ENCODE results near the gene IGFBP5. TPM values are rescaled to one million over a fixed set of nuclear protein-coding genes. Genes with fewer than 3 reads are reported as not detected.

IGFBP5 gene
- polyA plus RNA-seq, 1 donor from 2014 or later: 1.6 TPM

DNA sequence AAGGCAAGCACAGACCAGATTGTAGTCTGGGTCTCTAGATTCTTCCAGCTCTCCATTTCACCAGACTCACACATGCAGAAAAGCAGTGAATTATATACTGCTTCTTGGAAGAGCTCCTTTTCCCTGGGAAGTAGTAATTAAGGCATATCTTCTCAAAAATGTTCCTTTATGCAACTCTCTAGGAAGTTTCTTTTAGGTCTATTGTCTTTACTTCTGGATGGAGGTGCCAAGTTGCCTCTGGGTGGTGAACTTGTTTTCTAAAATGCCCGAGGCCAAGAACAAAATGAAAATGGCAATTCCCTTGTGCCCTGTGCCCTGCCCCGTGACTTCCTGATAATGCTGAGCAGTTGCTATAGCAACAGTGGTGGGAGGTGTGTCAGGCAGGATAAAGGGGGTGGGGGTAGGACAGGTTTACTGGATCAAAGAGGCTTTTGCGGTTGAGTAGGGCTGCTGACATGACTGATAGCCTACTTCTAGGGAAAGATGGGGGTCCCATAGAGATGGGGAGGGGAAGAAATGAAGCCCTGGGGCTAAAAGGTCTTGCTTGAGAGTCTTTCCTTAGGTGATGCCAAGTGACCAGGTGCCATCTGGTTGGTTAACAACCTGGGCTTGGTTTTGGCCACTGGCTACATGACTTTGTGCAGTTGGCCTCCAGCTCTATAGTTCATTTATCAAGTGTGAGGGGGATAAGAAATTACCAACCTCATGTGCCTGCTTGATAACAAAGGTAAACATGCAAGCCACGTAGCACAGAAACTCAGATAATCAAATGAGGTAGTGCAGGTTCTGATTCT, 50.3 kb downstream of the IGFBP5 start:
- Histone ChIP-seq H3K4me2 (ENCODE audit: low read length) (no peak overlapping the region), H2AFZ (ENCODE audit: low read depth, low read length) (no peak overlapping the region), H3K4me3 (ENCODE audit: low read length) (peak overlapping the region; percentile 2), H3K79me2 (replicated peaks; ENCODE audit: insufficient read depth, low read length) (peaks cover 58% of the 10 kb centered on the region), H3K9me3 (ENCODE audit: low read length) (no peaks in the 10 kb centered on the region), H4K20me1 (ENCODE audit: insufficient read depth) (no peaks in the 10 kb centered on the region), H3K9me2 (ENCODE audit: insufficient read depth, low read length) (no peaks in the 10 kb centered on the region), H3F3A (ENCODE audit: insufficient read depth, low read length, poor library complexity, severe bottlenecking) (no peaks in the 10 kb centered on the region), H3K36me3 (ENCODE audit: insufficient read depth, low read length) (no peaks in the 10 kb centered on the region), H3K27ac (ENCODE audit: low read length) (peak overlapping the region; percentile 32), H3K27me3 (ENCODE audit: insufficient read depth, low read depth, low read length) (no peaks in the 10 kb centered on the region), H3K9ac (ENCODE audit: low read length) (no peak overlapping the region)
- TF ChIP-seq SMC3 (conservative IDR thresholded peaks at IDR 0.05; ENCODE audit: poor library complexity): no peak
- no peak for TF ChIP-seq RAD21 (conservative IDR thresholded peaks at IDR 0.05)
- TF ChIP-seq, protein P1, sequence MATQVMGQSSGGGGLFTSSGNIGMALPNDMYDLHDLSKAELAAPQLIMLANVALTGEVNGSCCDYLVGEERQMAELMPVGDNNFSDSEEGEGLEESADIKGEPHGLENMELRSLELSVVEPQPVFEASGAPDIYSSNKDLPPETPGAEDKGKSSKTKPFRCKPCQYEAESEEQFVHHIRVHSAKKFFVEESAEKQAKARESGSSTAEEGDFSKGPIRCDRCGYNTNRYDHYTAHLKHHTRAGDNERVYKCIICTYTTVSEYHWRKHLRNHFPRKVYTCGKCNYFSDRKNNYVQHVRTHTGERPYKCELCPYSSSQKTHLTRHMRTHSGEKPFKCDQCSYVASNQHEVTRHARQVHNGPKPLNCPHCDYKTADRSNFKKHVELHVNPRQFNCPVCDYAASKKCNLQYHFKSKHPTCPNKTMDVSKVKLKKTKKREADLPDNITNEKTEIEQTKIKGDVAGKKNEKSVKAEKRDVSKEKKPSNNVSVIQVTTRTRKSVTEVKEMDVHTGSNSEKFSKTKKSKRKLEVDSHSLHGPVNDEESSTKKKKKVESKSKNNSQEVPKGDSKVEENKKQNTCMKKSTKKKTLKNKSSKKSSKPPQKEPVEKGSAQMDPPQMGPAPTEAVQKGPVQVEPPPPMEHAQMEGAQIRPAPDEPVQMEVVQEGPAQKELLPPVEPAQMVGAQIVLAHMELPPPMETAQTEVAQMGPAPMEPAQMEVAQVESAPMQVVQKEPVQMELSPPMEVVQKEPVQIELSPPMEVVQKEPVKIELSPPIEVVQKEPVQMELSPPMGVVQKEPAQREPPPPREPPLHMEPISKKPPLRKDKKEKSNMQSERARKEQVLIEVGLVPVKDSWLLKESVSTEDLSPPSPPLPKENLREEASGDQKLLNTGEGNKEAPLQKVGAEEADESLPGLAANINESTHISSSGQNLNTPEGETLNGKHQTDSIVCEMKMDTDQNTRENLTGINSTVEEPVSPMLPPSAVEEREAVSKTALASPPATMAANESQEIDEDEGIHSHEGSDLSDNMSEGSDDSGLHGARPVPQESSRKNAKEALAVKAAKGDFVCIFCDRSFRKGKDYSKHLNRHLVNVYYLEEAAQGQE (IDR thresholded peaks at IDR 0.05; ENCODE audit: borderline replicate concordance): no peak
- no peak for TF ChIP-seq CTCF (IDR thresholded peaks at IDR 0.05; ENCODE audit: poor library complexity, severe bottlenecking)
- no peak for TF ChIP-seq EP300 (conservative IDR thresholded peaks at IDR 0.05; ENCODE audit: poor library complexity, severe bottlenecking)
- no peak for TF ChIP-seq MXI1 (conservative IDR thresholded peaks at IDR 0.05; ENCODE audit: poor library complexity, severe bottlenecking)

- no peaks in the 10 kb centered on the region for H3K9me3 ChIP-seq (ENCODE audit: low read length)
- no peak overlapping the region for H3K4me3 ChIP-seq (ENCODE audit: low read length)
- peaks cover 62% of the 10 kb centered on the region for H3K79me2 ChIP-seq (replicated peaks; ENCODE audit: insufficient read depth, low read length)
- H3K9me2 ChIP-seq (ENCODE audit: insufficient read depth, low read length): no peaks in the 10 kb centered on the region
- no peak overlapping the region for H3K9ac ChIP-seq (ENCODE audit: low read length)
- TF ChIP-seq TAF1 (IDR thresholded peaks at IDR 0.05; ENCODE audit: low read depth) (no peak), RAD21 (conservative IDR thresholded peaks at IDR 0.05) (no peak), POLR2AphosphoS5 (IDR thresholded peaks at IDR 0.05) (no peak), EP300 (conservative IDR thresholded peaks at IDR 0.05; ENCODE audit: poor library complexity, severe bottlenecking) (no peak)
- TF ChIP-seq, protein P1 (IDR thresholded peaks at IDR 0.05; ENCODE audit: borderline replicate concordance): no peak
- H3F3A ChIP-seq (ENCODE audit: insufficient read depth, low read length, poor library complexity, severe bottlenecking): no peaks in the 10 kb centered on the region
- no peak overlapping the region for H2AFZ ChIP-seq (ENCODE audit: low read depth, low read length)
- H3K27ac ChIP-seq (ENCODE audit: low read length): peak overlapping the region; percentile 32
- H4K20me1 ChIP-seq (ENCODE audit: insufficient read depth): no peaks in the 10 kb centered on the region
- H3K27me3 ChIP-seq (ENCODE audit: insufficient read depth, low read depth, low read length): no peaks in the 10 kb centered on the region
- no peak overlapping the region for H3K4me2 ChIP-seq (ENCODE audit: low read length)
- H3K36me3 ChIP-seq (ENCODE audit: insufficient read depth, low read length): no peaks in the 10 kb centered on the region
These were observed 51.2 kb downstream of the IGFBP5 start for GRCh38 chr2:216643986-216644659.
